Gastroesophageal sphincter (tissue), 4 donors: ENCODE results near the gene SH3PXD2A. TPM values are rescaled to one million over a fixed set of nuclear protein-coding genes. Genes with fewer than 3 reads are reported as not detected.
"Not testable (repeated sequence)": the region's sequence is repeated elsewhere in the genome, so short reads cannot be mapped to it uniquely, and the experiment has no call there.

Source experiments
- ATAC-seq: fragments of 150-250 bp; one replicate; pipeline ENCODE4 v1.9.1; 2016; ENCODE audit warnings: mild to moderate bottlenecking, moderate library complexity
- H3K27ac ChIP-seq, 4 donors: fragments of 200-600 bp; sonication (generic) in 3 of 4; 1 replicate in 3 of 4; 2 replicates in 1 of 4; pipeline ENCODE4 v1.5.1; 2016 to 2019
- H3K27me3 ChIP-seq: fragments of 200-600 bp; sonication (generic); one replicate; pipeline ENCODE4 v1.5.1; 2019
- H3K36me3 ChIP-seq, 2 donors: fragments of 200-600 bp; sonication (generic); one replicate each; pipeline ENCODE4 v1.5.1; 2019; ENCODE audit warnings: control low read depth in 1 of 2
- H3K4me1 ChIP-seq, 3 donors: fragments of 200-600 bp; sonication (generic); 1 replicate in 2 of 3; 2 replicates in 1 of 3; pipeline ENCODE4 v1.5.1; 2016 to 2019; ENCODE audit warnings: control low read depth in 2 of 3
- H3K4me3 ChIP-seq, 2 donors: fragments of 200-600 bp; sonication (generic); one replicate each; pipeline ENCODE4 v1.5.1; 2019; ENCODE audit warnings: mild to moderate bottlenecking in 1 of 2, moderate library complexity in 1 of 2
- H3K9me3 ChIP-seq, 3 donors: fragments of 200-600 bp; sonication (generic); one replicate each; pipeline ENCODE4 v1.5.1; 2017 to 2019; ENCODE audit warnings: control low read depth in 2 of 3
- EP300 ChIP-seq: sonication (generic); formaldehyde crosslinking; IDR thresholded peaks from one replicate; pipeline ENCODE4 v1.6.1; 2017; ENCODE audit warnings: antibody characterized with exemption, mild to moderate bottlenecking
- POLR2A ChIP-seq, 2 donors: fragments of 450-650 bp; IDR thresholded peaks; one replicate each; pipeline ENCODE4 v1.6.1; 2017; ENCODE audit warnings: antibody characterized with exemption in 2 of 2, mild to moderate bottlenecking in 2 of 2, moderate library complexity in 1 of 2
- POLR2AphosphoS5 ChIP-seq: sonication (generic); formaldehyde crosslinking; IDR thresholded peaks from one replicate; pipeline ENCODE4 v1.6.1; 2017; ENCODE audit warnings: antibody characterized with exemption
- WGBS, 2 donors: methylation state at CpG; one replicate each; pipeline ENCODE4 v1.1.5; 2018; ENCODE audit warnings: low coverage in 1 of 2; 5-methylcytosine and 5-hydroxymethylcytosine counted together
- total RNA-seq, 4 donors: library from RNA; depleted of rRNA; stranded (reverse); fragments of >200 nt; gene quantifications; one replicate each; pipeline ENCODE4 v1.1.0, GENCODE V29; 2016
- TF ChIP-seq, protein P1 (sequence below), 4 experiments: fragments of 200-600 bp in 2 of 4; fragments of 450-650 bp in 2 of 4; sonication (generic) in 1 of 4; IDR thresholded peaks; one replicate each; pipeline ENCODE4 v1.5.1; 2017 to 2019; ENCODE audit warnings: antibody characterized with exemption in 4 of 4, mild to moderate bottlenecking in 2 of 4, moderate library complexity in 2 of 4

SH3PXD2A gene
- total RNA-seq, 4 donors from 2014 or later, result 31.2 to 65.2 (median 39.5) TPM

DNA sequence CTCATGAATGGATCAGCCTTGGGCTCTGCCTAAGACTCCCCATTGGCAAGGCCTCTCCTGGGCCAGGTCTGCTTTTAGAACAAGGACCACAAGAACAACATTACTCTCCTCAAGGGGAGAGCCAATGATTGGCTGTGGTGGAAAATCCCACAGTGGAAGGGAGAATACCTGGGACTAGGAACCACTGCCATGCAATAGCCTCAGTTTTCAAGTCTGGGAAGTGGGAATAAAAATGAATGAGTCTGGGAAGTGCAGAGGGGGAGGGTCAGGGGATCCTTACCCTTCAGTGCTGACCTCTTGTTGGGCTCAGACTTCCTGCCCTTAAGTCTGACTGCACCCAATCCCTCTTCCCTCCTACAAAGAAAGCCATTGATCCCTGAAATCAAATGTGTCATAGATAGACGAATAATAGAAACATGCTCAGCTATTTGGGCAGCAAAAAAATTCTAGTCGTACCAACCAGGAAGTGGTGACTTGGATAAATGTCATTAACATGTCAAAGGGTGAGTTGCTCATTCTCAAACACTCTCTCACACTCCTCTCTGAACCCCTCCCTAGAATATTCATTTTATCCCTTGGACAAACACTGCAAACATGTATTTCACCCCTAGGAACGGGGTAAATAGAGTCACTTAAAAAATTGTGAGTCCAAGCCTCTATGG lies 123.6 kb downstream of the SH3PXD2A start:
- no peak for ATAC-seq
- Histone ChIP-seq H3K27ac (no peak overlapping the region), H3K27me3 (no peaks in the 10 kb centered on the region), H3K4me1 (peaks cover 0 to 29% (median 0%) of the 10 kb centered on the region in 3 donors), H3K9me3 (no peaks in the 10 kb centered on the region), H3K4me3 (no peak overlapping the region), H3K36me3 (peaks cover 0 to 5% of the 10 kb centered on the region in 2 donors)
- WGBS, 2 donors, result 73 to 74% methylated on average over 2 to 3 of the region's 3 CpGs
- TF ChIP-seq POLR2AphosphoS5, result no peak
- TF ChIP-seq POLR2A (IDR thresholded peaks at IDR 0.05), result no peak
- TF ChIP-seq EP300, result no peak
- TF ChIP-seq, protein P1, sequence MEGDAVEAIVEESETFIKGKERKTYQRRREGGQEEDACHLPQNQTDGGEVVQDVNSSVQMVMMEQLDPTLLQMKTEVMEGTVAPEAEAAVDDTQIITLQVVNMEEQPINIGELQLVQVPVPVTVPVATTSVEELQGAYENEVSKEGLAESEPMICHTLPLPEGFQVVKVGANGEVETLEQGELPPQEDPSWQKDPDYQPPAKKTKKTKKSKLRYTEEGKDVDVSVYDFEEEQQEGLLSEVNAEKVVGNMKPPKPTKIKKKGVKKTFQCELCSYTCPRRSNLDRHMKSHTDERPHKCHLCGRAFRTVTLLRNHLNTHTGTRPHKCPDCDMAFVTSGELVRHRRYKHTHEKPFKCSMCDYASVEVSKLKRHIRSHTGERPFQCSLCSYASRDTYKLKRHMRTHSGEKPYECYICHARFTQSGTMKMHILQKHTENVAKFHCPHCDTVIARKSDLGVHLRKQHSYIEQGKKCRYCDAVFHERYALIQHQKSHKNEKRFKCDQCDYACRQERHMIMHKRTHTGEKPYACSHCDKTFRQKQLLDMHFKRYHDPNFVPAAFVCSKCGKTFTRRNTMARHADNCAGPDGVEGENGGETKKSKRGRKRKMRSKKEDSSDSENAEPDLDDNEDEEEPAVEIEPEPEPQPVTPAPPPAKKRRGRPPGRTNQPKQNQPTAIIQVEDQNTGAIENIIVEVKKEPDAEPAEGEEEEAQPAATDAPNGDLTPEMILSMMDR (IDR thresholded peaks at IDR 0.05), result no peak

DNA sequence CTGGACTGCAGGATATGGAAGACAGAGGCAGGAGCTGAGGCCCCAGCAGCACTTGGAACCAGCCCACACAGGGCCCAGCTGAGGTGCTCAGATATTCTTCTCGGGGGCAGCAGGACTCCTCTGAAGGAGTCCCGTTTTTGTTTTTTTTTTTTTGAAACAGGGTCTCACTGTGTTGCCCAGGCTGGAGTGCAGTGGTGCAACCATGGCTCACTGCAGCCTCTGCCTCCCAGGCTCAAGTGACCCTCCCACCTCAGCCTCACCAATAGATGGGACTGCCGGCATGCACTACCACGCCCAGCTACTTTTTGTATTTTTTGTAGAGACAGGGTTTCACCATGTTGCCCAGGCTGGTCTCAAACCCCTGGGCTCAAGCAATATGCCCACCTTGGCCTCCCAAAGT lies 124.3 kb downstream of the SH3PXD2A start:
- H3K4me3 ChIP-seq, H3K36me3 ChIP-seq, H3K9me3 ChIP-seq, H3K27ac ChIP-seq, ATAC-seq, H3K27me3 ChIP-seq: not testable (repeated sequence)
- WGBS, 2 donors, result 80 to 100% methylated on average over 1 to 2 of the region's 4 CpGs
- H3K4me1 ChIP-seq, result peaks cover 0 to 29% (median 0%) of the 10 kb centered on the region in 3 donors

DNA sequence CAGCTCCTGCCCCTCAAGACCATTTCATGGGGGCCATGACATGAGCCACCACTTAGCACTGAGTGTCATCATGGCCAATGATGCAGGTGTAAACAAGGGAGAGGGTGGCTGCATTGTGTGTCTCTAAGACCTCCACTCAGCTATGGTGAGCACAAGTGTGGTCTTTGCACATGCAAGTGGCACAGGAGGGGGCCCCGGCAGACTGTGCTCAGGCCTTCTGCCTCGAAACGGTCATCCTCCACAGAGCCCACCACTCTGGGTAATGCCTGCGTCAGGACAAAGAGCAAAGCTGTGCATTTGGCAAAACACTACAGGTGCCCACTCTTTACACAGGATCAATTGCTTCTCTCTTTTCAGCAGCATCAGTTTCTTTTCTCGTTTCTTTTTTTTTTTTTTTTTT lies 125.5 kb downstream of the SH3PXD2A start:
- H3K27me3 ChIP-seq, result no peaks in the 10 kb centered on the region
- no peak overlapping the region for H3K4me3 ChIP-seq
- TF ChIP-seq, protein P1 (IDR thresholded peaks at IDR 0.05), result no peak
- TF ChIP-seq POLR2A (IDR thresholded peaks at IDR 0.05), result no peak
- no peak for TF ChIP-seq EP300
- TF ChIP-seq POLR2AphosphoS5, result no peak
- no peak overlapping the region for H3K27ac ChIP-seq
- peaks cover 0 to 29% (median 0%) of the 10 kb centered on the region in 3 donors for H3K4me1 ChIP-seq
- H3K36me3 ChIP-seq, result no peaks in the 10 kb centered on the region
- no peak for ATAC-seq
- WGBS, 2 donors, result 93% methylated on average over 4 of the region's 5 CpGs; no CpG with 5 or more reads in 1 of the 2 donors
- H3K9me3 ChIP-seq, result no peaks in the 10 kb centered on the region

DNA sequence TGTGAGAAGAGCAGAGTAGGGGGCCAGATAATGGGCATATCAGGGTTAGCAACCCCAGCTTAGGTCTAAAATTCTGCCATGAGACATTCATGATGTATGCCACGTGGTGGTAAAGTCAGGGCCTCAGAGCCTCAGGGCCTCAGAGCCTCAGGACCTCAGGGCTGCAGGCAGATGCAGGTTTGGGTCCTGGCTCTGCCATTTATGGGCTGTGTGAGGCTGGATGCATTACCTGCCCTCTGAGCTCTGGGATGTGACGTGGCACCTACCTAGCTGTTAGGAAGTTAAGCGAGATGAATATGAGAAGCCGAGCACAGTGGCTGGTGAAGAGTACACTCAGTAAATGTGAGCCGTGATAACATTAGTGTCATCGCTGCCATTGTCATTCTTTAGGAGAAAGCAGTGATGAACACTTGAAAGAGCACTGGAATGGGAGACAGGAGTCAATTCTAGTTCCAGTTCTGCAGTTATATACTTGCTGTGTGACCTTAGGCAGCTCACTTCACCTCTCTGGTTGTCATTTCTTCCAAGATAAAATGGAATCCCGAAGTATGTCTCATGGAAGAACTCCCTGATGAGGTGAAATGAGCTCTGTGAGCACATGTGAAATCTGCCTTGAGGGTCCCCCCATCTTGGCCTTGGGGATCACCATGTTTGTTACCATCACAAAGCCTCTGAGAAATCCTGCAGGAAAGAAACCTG lies 127.2 kb downstream of the SH3PXD2A start:
- Histone ChIP-seq H3K36me3 (peaks cover 0 to 4% of the 10 kb centered on the region in 2 donors), H3K9me3 (no peaks in the 10 kb centered on the region), H3K4me3 (no peak overlapping the region), H3K4me1 (peaks cover 0 to 27% (median 0%) of the 10 kb centered on the region in 3 donors), H3K27me3 (no peaks in the 10 kb centered on the region), H3K27ac (peak overlapping the region in 2 of 4 donors; percentile 28 to 29)
- ATAC-seq, result no peak
- 60 to 94% methylated on average over 1 to 6 of the region's 7 CpGs for whole genome bisulfite sequencing, 2 donors
- no peak for TF ChIP-seq POLR2AphosphoS5
- TF ChIP-seq, protein P1 (IDR thresholded peaks at IDR 0.05), result no peak
- TF ChIP-seq POLR2A (IDR thresholded peaks at IDR 0.05), result no peak

DNA sequence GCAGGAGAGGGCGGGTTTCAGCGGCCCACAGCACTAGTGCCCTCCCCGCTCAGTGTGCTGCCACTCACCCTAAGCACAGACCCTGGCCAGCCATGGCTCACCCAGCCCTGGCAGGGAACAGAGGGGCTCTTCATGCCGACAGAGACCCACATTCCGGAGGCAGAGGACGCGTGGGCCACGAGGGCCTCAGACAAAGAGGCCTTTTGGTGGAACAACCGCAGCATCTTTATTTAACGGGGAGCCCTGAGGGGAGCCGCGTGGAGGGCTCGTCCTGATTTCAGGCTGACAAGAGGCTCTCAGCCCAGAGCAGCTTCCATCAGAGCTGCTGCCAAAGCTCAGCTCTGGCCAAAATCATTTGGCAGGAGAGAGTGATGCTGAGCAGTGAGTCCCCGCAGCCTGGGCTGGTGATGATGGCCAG lies 127.8 kb downstream of the SH3PXD2A start:
- Histone ChIP-seq H3K9me3 (no peaks in the 10 kb centered on the region), H3K4me3 (no peak overlapping the region), H3K27ac (peak overlapping the region in 2 of 4 donors; percentile 28 to 29), H3K36me3 (peaks cover 0 to 10% of the 10 kb centered on the region in 2 donors), H3K27me3 (no peaks in the 10 kb centered on the region), H3K4me1 (peaks cover 0 to 21% (median 0%) of the 10 kb centered on the region in 3 donors)
- ATAC-seq, result peak; percentile 60
- no peak for TF ChIP-seq POLR2A (IDR thresholded peaks at IDR 0.05)
- no peak for TF ChIP-seq EP300
- TF ChIP-seq, protein P1 (IDR thresholded peaks at IDR 0.05), result no peak
- TF ChIP-seq POLR2AphosphoS5, result peak; percentile 11
- WGBS, 2 donors, result 22% methylated on average over 8 of the region's 14 CpGs; no CpG with 5 or more reads in 1 of the 2 donors
